HG03558 (cell line): ENCODE measurements around the gene SLC36A1.
A peak's percentile ranks its signal among the peaks of the same experiment; 100 is the strongest.

ENCODE experiments used
- ATAC-seq: cut with Tn5 transposase; IDR thresholded peaks from one replicate; pipeline ENCODE4 v1.9.1; 2021; ENCODE audit warnings: moderate number of reproducible peaks; ENCODE audit not compliant: unreplicated experiment; ENCODE audit errors: extremely low read depth

SLC36A1 gene

DNA sequence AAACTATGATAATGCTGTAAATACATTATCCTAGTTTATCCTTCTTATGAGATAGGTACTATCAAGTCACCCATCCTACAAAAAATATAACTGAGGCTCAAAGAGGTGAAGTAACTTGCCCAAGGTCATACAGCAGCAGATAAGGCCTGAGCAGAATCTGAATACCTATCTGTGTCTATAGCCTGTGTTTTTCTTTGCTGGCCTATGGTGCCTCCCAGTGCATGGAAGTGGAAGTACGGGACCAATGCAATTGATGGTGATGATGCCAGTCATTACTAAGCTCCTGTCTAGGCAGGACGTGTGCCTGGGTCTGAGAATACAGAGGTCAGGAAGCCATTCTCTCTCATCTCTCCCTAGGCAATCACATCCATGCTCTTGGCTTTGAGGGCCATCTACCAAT, 75.9 kb downstream of the SLC36A1 start:
- peak; percentile 83 for ATAC-seq

GRCh38 chr5:151528153-151528552, 80.8 kb downstream of the SLC36A1 start:
- no peak for ATAC-seq

DNA sequence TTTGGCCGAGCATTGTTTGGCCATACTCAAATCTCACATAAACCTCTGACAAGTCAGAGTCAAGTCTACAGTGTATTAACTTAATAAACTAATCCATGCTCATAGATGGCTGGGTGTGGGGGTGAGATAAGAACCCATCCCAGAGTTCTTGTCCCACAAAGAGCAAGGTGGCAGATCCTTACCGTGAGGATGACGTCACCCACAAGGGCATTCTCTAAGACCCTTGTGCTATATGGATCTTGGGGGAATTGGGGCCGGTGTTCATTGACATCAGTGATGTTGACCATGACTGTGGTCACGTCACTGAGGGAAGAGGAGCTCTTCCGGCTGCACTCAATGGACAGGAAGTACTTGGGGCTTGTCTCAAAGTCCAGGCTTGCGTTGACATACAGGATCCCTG, 81.6 kb downstream of the SLC36A1 start:
- no peak for ATAC-seq

- ATAC-seq, result no peak
These were observed 84.2 kb downstream of the SLC36A1 start for GRCh38 chr5:151531581-151531980.

DNA sequence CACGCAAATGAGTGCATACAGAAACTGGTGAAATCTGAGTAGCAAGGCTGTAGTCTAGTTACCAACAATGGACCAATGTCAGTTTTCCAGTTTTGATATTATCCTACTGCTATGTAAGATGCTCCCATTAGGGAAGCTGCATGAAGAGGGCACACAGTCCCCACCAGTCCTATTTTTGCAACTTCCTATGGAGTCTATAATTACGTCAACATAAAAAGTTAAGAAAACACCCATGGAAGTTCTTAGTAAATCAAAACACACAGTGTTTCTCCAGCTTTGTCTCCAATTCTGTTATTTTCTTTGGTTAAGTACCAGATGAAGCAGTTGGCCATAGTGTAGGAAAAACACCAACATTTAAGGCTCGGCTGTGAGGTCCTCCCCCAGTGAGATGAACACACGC, 85.0 kb downstream of the SLC36A1 start:
- ATAC-seq, result no peak

DNA sequence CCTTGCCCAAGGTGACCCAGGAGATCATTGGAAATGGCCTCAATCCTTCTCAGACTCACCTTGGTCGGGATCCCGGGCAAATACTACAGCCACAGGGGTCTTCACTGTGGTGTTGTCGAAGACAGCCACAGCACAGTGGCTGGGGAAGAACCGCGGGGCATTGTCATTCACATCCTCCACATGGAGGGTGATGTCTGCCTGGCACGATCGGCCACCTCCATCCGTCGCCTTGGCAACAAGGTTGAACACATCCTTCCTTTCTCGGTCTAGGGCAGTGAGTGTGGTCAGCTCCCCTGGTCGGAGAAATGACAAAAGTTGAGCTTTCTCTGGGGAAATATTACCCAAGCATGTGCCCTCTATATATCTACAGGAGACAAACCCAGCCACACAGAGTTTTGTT, 86.9 kb downstream of the SLC36A1 start:
- ATAC-seq, result no peak

GRCh38 chr5:151537044-151537443, 89.6 kb downstream of the SLC36A1 start:
- no peak for ATAC-seq

GRCh38 chr5:151541571-151541970, 94.2 kb downstream of the SLC36A1 start:
- no peak for ATAC-seq
